Osteoblast (primary cell): ENCODE results near the gene UNKL. TPM values are rescaled to one million over a fixed set of nuclear protein-coding genes. Genes with fewer than 3 reads are reported as not detected.

Experiments used
- DNase-seq: peaks from one replicate; pipeline ENCODE4 v3.0.0; 2011; ENCODE audit warnings: low spot score, mixed read lengths; ENCODE audit not compliant: insufficient read length; ENCODE audit errors: missing footprints
- H2AFZ ChIP-seq: 2 replicates; pipeline ENCODE4 v1.6.0; 2011; ENCODE audit warnings: mild to moderate bottlenecking, low read length
- H3K27ac ChIP-seq: 2 replicates; pipeline ENCODE4 v1.5.1; 2011; ENCODE audit warnings: mild to moderate bottlenecking, low read depth, low read length, moderate library complexity
- H3K27me3 ChIP-seq: 2 replicates; pipeline ENCODE4 v1.6.0; 2012; ENCODE audit warnings: mild to moderate bottlenecking, control low read depth, inconsistent platforms, low read length, moderate library complexity; ENCODE audit not compliant: insufficient read depth
- H3K36me3 ChIP-seq: 2 replicates; pipeline ENCODE4 v1.5.1; 2011; ENCODE audit warnings: mild to moderate bottlenecking, low read length, control low read depth, moderate library complexity; ENCODE audit not compliant: insufficient read depth
- H3K4me1 ChIP-seq: 2 replicates; pipeline ENCODE4 v1.5.1; 2011; ENCODE audit warnings: mild to moderate bottlenecking, low read length, control low read depth, moderate library complexity; ENCODE audit not compliant: insufficient read depth
- H3K4me2 ChIP-seq: 2 replicates; pipeline ENCODE4 v1.6.0; 2011; ENCODE audit warnings: mild to moderate bottlenecking, low read length; ENCODE audit not compliant: insufficient read depth
- H3K4me3 ChIP-seq: fragments of 200-600 bp; sonication (generic); 3 replicates; pipeline ENCODE4 v1.5.1; 2012; ENCODE audit warnings: mild to moderate bottlenecking, low read length, inconsistent platforms; ENCODE audit not compliant: insufficient read depth
- H3K79me2 ChIP-seq: 2 replicates; pipeline ENCODE4 v1.6.0; 2012; ENCODE audit warnings: mild to moderate bottlenecking, low read length, control low read depth, inconsistent platforms; ENCODE audit not compliant: insufficient read depth
- H3K9me3 ChIP-seq: 2 replicates; pipeline ENCODE4 v1.5.1; 2011; ENCODE audit warnings: low read depth, low read length, control low read depth
- H4K20me1 ChIP-seq: 2 replicates; pipeline ENCODE4 v1.6.0; 2012; ENCODE audit warnings: mild to moderate bottlenecking, low read length, control low read depth; ENCODE audit not compliant: insufficient read depth
- total RNA-seq: library from RNA; depleted of rRNA; stranded (reverse); fragments of >200 nt; gene quantifications from 2 replicates; pipeline ENCODE4 v1.2.3, GENCODE V29; 2012
- TF ChIP-seq, protein P1 (sequence below): IDR thresholded peaks from 2 replicates; pipeline ENCODE4 v1.5.1; 2011; ENCODE audit warnings: mild to moderate bottlenecking, low read depth, low read length, moderate library complexity; ENCODE audit errors: extremely low read depth

UNKL gene
- total RNA-seq, 1 donor: 10.1 TPM

DNA sequence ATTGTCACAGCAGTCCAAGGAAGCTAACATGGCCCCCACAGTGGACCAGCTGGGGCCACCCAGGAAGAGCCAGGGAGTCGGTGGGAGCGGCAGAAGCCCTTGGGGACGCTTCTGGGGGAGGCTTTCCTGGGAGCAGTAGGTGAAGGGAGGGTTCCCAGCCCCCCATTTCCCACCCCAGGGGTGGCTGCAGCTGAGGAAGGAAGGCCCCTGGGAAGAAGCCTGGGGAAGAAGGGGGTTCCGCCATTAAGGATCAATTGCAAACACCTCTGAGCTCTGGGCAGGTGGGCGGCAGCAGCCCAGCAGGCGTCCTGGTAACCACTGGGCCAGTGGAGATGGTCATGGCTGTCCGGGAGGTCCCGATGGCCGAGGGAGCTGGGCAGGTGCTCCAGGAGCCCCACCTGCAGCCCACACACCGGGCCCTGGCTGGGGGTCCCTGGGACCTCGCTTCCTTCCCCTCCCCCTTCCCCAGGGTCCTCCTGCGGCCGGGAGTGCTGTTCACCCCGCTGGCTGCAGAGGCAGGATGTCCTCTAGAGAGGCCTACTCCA is 15.8 kb upstream of the UNKL start:
- Histone ChIP-seq H2AFZ (no peak overlapping the region), H3K27ac (no peak overlapping the region), H3K9me3 (no peaks in the 10 kb centered on the region), H4K20me1 (no peaks in the 10 kb centered on the region), H3K4me1 (no peaks in the 10 kb centered on the region), H3K4me2 (no peak overlapping the region), H3K79me2 (no peaks in the 10 kb centered on the region), H3K4me3 (no peak overlapping the region), H3K36me3 (no peaks in the 10 kb centered on the region), H3K27me3 (no peaks in the 10 kb centered on the region)
- DNase-seq: no peak
- TF ChIP-seq, protein P1, sequence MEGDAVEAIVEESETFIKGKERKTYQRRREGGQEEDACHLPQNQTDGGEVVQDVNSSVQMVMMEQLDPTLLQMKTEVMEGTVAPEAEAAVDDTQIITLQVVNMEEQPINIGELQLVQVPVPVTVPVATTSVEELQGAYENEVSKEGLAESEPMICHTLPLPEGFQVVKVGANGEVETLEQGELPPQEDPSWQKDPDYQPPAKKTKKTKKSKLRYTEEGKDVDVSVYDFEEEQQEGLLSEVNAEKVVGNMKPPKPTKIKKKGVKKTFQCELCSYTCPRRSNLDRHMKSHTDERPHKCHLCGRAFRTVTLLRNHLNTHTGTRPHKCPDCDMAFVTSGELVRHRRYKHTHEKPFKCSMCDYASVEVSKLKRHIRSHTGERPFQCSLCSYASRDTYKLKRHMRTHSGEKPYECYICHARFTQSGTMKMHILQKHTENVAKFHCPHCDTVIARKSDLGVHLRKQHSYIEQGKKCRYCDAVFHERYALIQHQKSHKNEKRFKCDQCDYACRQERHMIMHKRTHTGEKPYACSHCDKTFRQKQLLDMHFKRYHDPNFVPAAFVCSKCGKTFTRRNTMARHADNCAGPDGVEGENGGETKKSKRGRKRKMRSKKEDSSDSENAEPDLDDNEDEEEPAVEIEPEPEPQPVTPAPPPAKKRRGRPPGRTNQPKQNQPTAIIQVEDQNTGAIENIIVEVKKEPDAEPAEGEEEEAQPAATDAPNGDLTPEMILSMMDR: no peak

DNA sequence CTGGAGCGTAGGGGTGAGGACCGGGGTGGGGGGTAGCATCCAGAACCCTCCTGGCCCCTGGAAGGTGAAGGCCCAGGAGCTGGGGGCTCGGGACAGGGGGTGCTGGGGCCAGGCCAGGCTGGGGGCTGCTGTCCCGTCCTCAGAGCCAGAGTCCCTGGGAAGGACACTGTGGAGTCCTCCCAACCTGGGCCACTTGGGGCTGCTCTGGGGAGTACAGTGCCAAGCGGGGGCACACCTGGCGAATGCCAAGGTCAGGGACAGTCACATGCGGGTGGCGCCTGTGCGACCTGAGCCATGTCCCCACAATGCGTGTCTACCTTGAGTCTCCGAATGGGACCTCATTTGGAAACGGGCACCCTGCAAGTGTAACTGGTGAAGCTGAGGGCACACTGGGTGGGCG is 15.1 kb upstream of the UNKL start:
- TF ChIP-seq, protein P1: no peak
- no peaks in the 10 kb centered on the region for H3K36me3 ChIP-seq

DNA sequence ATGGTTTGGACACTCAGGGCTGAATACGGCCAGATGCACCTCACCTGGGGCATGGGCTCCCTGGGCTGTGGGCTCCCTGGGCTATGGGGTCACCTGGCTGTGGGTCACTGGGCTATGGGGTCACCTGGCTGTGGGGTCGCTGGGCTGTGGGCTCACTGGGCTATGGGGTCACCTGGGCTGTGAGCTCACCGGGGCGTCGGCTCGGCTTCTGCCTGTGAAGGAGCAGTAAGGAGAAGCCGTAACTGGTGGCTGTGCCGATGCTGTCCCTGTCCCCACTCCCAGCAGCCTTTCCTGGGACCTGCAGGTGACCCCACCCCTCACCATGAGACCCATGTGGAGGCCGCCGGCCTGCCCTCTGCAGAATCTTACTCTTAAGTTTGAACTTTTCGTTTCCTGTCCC is 14.5 kb upstream of the UNKL start:
- H3K79me2 ChIP-seq: no peaks in the 10 kb centered on the region
- no peak for DNase-seq

More for the DNA sequence above, 15.1 kb upstream of the UNKL start:
- no peak overlapping the region for H3K4me2 ChIP-seq
- H3K4me3 ChIP-seq: no peak overlapping the region
- H4K20me1 ChIP-seq: no peaks in the 10 kb centered on the region
- H2AFZ ChIP-seq: no peak overlapping the region
- H3K27ac ChIP-seq: no peak overlapping the region
- no peaks in the 10 kb centered on the region for H3K79me2 ChIP-seq
- H3K4me1 ChIP-seq: no peaks in the 10 kb centered on the region
- DNase-seq: no peak
- no peaks in the 10 kb centered on the region for H3K27me3 ChIP-seq
- H3K9me3 ChIP-seq: no peaks in the 10 kb centered on the region

DNA sequence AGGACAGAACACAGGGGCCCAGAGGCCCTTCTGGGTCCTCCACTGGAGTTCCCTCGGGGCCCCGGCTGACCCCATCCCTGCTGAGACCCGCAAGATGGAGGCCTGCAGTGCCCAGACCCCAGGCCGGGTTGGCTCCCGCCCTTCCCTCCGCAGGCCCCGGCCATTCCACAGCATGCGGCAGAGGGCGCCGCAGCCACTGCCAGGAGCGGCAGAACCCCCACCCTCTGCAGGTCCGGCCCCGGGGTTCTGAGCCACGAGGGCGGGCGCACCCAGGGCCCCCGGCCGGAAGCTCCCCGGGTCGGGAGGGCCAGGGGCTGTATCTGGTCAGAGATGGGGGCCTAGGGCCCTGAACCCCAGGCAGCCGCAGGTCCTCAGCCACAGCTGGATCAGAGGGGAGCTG is 14.0 kb upstream of the UNKL start:
- Histone ChIP-seq H4K20me1 (no peaks in the 10 kb centered on the region), H3K4me3 (no peak overlapping the region), H3K4me2 (no peak overlapping the region), H3K27me3 (no peaks in the 10 kb centered on the region), H3K27ac (no peak overlapping the region), H2AFZ (peak overlapping the region; percentile 22), H3K9me3 (no peaks in the 10 kb centered on the region), H3K4me1 (no peaks in the 10 kb centered on the region), H3K36me3 (no peaks in the 10 kb centered on the region), H3K79me2 (no peaks in the 10 kb centered on the region)
- DNase-seq: peak; percentile 98
- TF ChIP-seq, protein P1: peak; percentile 35

More for the DNA sequence above, 14.5 kb upstream of the UNKL start:
- Histone ChIP-seq H3K27me3 (no peaks in the 10 kb centered on the region), H3K4me2 (no peak overlapping the region), H3K36me3 (no peaks in the 10 kb centered on the region), H3K4me1 (no peaks in the 10 kb centered on the region), H3K4me3 (no peak overlapping the region), H3K27ac (no peak overlapping the region), H4K20me1 (no peaks in the 10 kb centered on the region), H3K9me3 (no peaks in the 10 kb centered on the region), H2AFZ (no peak overlapping the region)
- TF ChIP-seq, protein P1: no peak
